Measurements from ENCODE around the gene EML6. TPM values are rescaled to one million over a fixed set of nuclear protein-coding genes. Genes with fewer than 3 reads are reported as not detected.
A peak's percentile ranks its signal among the peaks of the same experiment; 100 is the strongest.

EML6 gene
- total RNA-seq, 1 experiment from 2014 or later = 0.95 TPM

- DNase-seq (ENCODE audit: low read depth, low spot score) = no peak
- in situ Hi-C loops (cut with HindIII; ENCODE audit: low pct_unique_long_range_greater_than_20kb, low sequenced_read_pairs) = no loop called here
Measured at GRCh38 chr2:54936766-54937165, 213.3 kb downstream of the EML6 start.

- DNase-seq (ENCODE audit: low read depth, low spot score) = no peak
- in situ Hi-C loops (cut with HindIII; ENCODE audit: low pct_unique_long_range_greater_than_20kb, low sequenced_read_pairs) = no loop called here
Measured at GRCh38 chr2:54939446-54940118, 216.1 kb downstream of the EML6 start.

DNA sequence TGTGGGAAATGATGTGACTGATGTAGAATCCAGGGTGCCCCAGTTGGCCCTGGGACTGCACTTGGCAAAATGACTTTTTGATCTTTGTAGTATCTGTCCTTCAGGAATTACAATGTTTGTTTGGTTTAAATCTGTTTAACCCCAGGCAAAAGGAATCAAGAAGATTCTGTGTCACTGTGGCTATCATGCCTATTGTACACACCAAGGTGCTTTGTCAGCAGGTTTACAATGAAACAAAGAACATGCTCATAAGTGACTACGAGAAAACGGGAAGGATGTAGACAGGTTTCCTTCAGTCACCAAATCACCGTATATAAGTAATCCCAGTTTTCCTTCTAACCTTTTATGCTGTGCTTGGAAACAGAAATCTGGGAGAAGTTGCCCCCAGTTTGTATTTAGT, 217.3 kb downstream of the EML6 start:
- in situ Hi-C loops (cut with HindIII; ENCODE audit: low pct_unique_long_range_greater_than_20kb, low sequenced_read_pairs) = no loop called here
- peak; percentile 75 for DNase-seq (ENCODE audit: low read depth, low spot score)

GRCh38 chr2:54941248-54941984, 218.0 kb downstream of the EML6 start:
- DNase-seq (ENCODE audit: low read depth, low spot score) = peak; percentile 96
- in situ Hi-C loops (cut with HindIII; ENCODE audit: low pct_unique_long_range_greater_than_20kb, low sequenced_read_pairs) = no loop called here

GRCh38 chr2:54942373-54942772, 218.9 kb downstream of the EML6 start:
- DNase-seq (ENCODE audit: low read depth, low spot score) = no peak
- in situ Hi-C loops (cut with HindIII; ENCODE audit: low pct_unique_long_range_greater_than_20kb, low sequenced_read_pairs) = no loop called here

GRCh38 chr2:54944724-54945326, 221.4 kb downstream of the EML6 start:
- DNase-seq (ENCODE audit: low read depth, low spot score) = no peak
- in situ Hi-C loops (cut with HindIII; ENCODE audit: low pct_unique_long_range_greater_than_20kb, low sequenced_read_pairs) = no loop called here

DNA sequence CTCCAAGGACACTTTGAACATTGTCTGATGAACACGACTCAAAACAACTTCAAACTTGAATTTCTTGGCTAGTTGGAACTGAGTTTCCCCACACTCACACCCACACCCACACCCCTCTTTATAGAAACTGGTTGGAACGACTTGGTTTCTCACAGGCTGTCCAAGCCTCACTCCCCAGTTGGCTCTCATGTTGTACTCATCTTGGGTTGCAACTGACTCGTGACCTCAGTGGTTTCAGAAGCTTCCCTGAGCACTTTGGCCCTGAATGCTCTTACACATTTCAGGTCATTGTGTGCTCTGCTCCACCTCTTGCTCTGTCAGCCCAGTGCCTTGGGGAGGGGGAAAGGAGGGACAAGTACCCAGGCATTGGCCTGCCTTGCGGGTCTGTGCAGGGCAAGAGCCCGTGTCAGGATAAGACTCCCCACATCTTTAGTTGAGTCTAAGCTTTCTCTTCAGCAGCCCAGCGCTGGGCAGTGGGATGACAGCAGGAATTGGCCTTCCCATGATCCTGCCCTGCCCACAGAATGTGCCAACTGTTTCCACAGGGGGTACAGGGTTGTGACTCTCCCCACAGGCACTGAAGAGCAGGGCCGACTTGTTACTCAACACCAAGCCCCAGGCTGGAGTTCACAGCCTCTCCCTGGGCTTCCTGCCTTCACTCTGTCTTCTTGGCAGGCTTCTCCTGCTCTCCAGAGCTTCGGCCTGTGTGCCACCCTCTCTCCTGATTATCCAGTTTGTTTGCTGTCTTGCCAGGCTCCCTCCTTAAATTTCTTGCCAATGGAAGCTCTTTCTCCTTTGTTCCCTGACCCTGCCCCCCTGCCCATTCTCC, 222.1 kb downstream of the EML6 start:
- peak; percentile 51 for DNase-seq (ENCODE audit: low read depth, low spot score)
- in situ Hi-C loops (cut with HindIII; ENCODE audit: low pct_unique_long_range_greater_than_20kb, low sequenced_read_pairs) = no loop called here

- no peak for DNase-seq (ENCODE audit: low read depth, low spot score)
- in situ Hi-C loops (cut with HindIII; ENCODE audit: low pct_unique_long_range_greater_than_20kb, low sequenced_read_pairs) = no loop called here
Measured at GRCh38 chr2:54946220-54946805, 222.9 kb downstream of the EML6 start.

DNA sequence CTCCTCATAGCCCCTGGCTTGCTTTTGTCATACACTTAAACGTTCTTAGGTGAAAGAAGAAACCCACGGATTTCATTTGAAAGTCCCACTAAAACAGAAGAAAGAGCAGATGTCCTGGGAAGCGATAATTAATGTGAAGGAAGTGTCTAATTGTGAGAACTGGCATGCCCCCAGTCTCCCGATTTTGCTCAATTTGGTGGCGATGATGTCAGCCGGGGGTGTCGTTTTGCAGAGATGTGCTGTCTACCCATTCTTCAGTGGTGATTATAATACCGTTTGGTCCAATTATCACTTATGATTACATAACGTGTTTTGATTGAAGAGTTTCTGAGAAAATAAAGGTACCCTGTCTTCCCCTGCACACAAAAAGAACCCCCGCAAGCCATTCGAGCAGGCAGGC, 223.7 kb downstream of the EML6 start:
- in situ Hi-C loops (cut with HindIII; ENCODE audit: low pct_unique_long_range_greater_than_20kb, low sequenced_read_pairs) = no loop called here
- DNase-seq (ENCODE audit: low read depth, low spot score) = no peak

DNA sequence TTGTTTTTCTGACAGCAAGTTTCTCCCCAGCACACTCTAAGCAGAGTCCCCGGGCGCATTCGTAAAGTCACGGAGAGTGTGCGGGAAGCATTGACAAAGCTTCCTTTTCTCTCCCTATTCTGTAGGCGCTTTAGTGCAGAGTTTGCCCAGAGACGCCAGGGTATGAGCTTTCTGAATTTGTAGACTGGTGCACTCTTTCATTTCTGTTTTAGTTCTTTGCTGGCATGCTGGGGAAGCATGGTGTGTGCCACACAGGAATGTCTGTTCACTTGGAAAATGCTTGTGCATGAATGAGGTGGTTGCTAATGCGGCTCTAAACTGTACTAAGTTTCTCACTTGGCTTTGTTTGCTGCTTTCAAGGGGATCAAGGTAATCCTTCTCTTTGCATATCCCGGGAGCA, 224.2 kb downstream of the EML6 start:
- in situ Hi-C loops (cut with HindIII; ENCODE audit: low pct_unique_long_range_greater_than_20kb, low sequenced_read_pairs) = no loop called here
- no peak for DNase-seq (ENCODE audit: low read depth, low spot score)

DNA sequence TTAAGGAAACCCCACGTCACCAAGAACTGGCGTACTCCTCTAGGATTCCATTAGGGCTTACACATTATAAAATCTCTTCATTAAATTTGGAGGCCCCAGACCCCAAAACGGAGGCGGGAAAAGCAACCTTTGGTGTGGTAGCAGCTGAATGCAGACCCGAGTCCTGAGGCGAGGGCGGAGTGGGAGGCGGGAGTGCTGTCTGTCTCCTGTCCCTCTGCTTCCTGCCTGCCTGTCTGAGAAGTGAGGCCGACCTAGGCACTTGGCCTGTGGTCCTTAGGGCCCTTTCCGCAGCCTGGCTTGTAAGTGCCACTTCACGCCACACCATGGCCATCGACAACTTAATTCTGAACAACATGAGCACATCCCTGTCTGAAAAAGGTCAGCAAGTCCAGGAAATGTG, 224.7 kb downstream of the EML6 start:
- in situ Hi-C loops (cut with HindIII; ENCODE audit: low pct_unique_long_range_greater_than_20kb, low sequenced_read_pairs) = no loop called here
- no peak for DNase-seq (ENCODE audit: low read depth, low spot score)

- in situ Hi-C loops (cut with HindIII; ENCODE audit: low pct_unique_long_range_greater_than_20kb, low sequenced_read_pairs) = no loop called here
- no peak for DNase-seq (ENCODE audit: low read depth, low spot score)
Measured at GRCh38 chr2:54949431-54949830, 226.0 kb downstream of the EML6 start.

DNA sequence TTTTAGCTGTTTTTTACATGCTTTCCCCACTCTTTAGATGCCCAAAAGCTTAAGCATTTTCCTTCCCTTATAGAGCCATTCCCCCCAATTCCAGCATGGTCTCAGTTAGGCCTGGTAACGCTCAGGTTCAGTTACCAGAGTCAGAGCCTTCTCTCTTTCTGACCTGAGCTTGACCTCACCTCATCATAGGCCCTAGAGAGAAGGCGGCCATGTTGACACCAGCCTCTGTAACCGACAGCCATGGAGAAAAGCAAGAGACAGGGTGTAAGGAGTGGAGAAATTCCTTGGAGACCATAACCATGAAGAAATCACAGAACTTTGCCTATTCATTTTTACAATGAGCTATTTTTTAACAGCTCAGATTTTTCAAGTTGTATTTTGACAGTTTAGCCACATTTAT, 227.3 kb downstream of the EML6 start:
- in situ Hi-C loops (cut with HindIII; ENCODE audit: low pct_unique_long_range_greater_than_20kb, low sequenced_read_pairs) = no loop called here
- DNase-seq (ENCODE audit: low read depth, low spot score) = no peak

DNA sequence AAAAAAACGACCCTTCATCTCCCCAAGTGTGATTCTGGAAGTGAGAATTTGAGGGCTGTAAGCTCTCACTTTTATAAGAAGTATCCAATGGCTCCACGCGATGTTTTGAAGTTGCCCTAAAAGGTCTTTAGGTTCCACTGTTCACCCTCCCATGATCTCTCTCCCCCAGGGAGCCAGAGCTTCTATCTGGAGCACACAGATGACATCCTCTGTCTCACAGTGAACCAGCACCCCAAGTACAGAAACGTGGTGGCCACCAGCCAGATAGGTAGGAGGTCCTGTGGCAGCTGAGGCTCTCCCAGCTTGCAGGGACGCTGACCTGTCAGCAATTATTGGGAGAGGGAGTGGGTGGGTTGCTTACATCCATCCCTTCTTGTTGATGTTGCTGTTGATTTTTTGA, 229.0 kb downstream of the EML6 start:
- in situ Hi-C loops (cut with HindIII; ENCODE audit: low pct_unique_long_range_greater_than_20kb, low sequenced_read_pairs) = no loop called here
- DNase-seq (ENCODE audit: low read depth, low spot score) = no peak

DNA sequence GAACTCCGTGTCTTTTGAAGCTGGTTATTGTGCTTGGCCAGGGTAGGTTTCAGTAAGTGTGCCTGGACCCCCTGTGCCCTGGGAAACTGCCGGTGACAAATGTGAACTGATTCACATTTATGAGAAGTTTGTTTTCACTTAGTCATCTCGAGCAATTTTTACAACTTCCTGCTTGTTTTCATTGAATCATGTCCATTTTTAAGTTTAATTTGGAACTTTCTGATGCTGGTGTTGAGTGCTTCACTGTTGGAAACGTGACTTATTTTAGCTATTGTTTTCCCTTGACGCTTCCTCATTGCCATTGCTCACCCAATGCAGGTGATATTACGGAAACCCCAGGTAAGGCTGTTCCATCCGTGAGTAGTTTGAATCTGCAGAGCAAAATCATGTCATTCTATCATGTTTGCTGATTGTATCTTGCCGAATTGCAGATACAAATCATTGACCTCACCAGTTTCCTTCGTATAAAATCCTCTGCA, 229.6 kb downstream of the EML6 start:
- no peak for DNase-seq (ENCODE audit: low read depth, low spot score)
- in situ Hi-C loops (cut with HindIII; ENCODE audit: low pct_unique_long_range_greater_than_20kb, low sequenced_read_pairs) = no loop called here

DNA sequence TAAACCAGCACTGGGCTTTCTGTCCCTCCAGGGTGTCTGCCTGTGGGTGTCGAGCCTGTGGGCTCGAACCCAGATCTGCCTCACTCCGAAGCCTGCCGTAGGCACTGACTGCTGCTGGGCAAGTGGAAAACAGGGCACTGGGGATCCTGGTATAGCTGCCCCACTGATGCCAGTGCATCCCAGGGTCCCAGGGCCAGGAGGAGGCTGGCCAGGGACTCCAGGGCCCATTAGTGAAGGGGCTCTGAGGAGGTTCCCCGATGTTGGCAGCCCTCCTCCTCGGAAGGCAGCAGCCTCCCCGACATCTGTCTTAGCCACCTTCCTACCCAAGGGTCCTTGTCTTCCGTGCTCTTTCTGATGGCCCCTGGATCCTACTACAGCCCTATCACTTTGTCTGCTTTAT, 230.7 kb downstream of the EML6 start:
- in situ Hi-C loops (cut with HindIII; ENCODE audit: low pct_unique_long_range_greater_than_20kb, low sequenced_read_pairs) = no loop called here
- no peak for DNase-seq (ENCODE audit: low read depth, low spot score)

- no peak for DNase-seq (ENCODE audit: low read depth, low spot score)
- in situ Hi-C loops (cut with HindIII; ENCODE audit: low pct_unique_long_range_greater_than_20kb, low sequenced_read_pairs) = no loop called here
Measured at GRCh38 chr2:54954705-54955357, 231.4 kb downstream of the EML6 start.

Data from SK-MEL-5 (cell line).